ENCODE data around the gene AP2B1. TPM values are rescaled to one million over a fixed set of nuclear protein-coding genes. Genes with fewer than 3 reads are reported as not detected.

Gene AP2B1
- polyA plus RNA-seq, 1 donor (not counting 4 experiments of a cell fraction or from before 2014, with no cell fraction given): 189 TPM

- no peaks in the 10 kb centered on the region for H4K20me1 ChIP-seq (ENCODE audit: control insufficient read depth, extremely low read depth, insufficient read depth, low read length)
- dilution Hi-C loops (cut with MboI; ENCODE audit: extremely low pct_ligation_motif_present, low sequenced_read_pairs): no loop called here
These were observed 40.6 kb upstream of the AP2B1 start for GRCh38 chr17:35546487-35546886.

GRCh38 chr17:35548208-35548810, 38.8 kb upstream of the AP2B1 start:
- Histone ChIP-seq H2AFZ (ENCODE audit: control insufficient read depth, low read length) (no peak overlapping the region), H3K79me2 (ENCODE audit: control insufficient read depth, insufficient read depth, low read length) (no peaks in the 10 kb centered on the region), H3K4me2 (ENCODE audit: control insufficient read depth, extremely low read depth, insufficient read depth, low read depth, low read length) (no peak overlapping the region), H3K9ac (ENCODE audit: control insufficient read depth, extremely low read depth, insufficient read depth, low read length) (no peak overlapping the region), H3K27ac (ENCODE audit: control insufficient read depth, insufficient read depth, low read length) (no peak overlapping the region), H3K9me3 (ENCODE audit: control insufficient read depth, low read depth, low read length) (no peaks in the 10 kb centered on the region), H4K20me1 (ENCODE audit: control insufficient read depth, extremely low read depth, insufficient read depth, low read length) (no peaks in the 10 kb centered on the region), H3K4me3 (ENCODE audit: control insufficient read depth in 2 of 3, extremely low read depth in 1 of 3, insufficient read depth in 2 of 3, low read depth in 1 of 3, low read length in 3 of 3) (no peak overlapping the region), H3K36me3 (ENCODE audit: control insufficient read depth in 2 of 2, extremely low read depth in 1 of 2, insufficient read depth in 2 of 2, low read length in 2 of 2) (no peaks in the 10 kb centered on the region), H3K9me1 (ENCODE audit: control insufficient read depth, extremely low read depth, insufficient read depth, low read length) (no peaks in the 10 kb centered on the region), H3K27me3 (ENCODE audit: control insufficient read depth, extremely low read depth, insufficient read depth, low read length) (peaks cover 4% of the 10 kb centered on the region), H3K4me1 (ENCODE audit: control insufficient read depth, extremely low read depth, insufficient read depth, low read length) (no peaks in the 10 kb centered on the region)
- FAIRE-seq (no peak), DNase-seq (ENCODE audit: low read depth, low spot score) (no peak)
- TF ChIP-seq CTCF (optimal IDR thresholded peaks at IDR 0.05 in 1 of 3, IDR thresholded peaks at IDR 0.05 in 1 of 3, conservative IDR thresholded peaks at IDR 0.05 in 1 of 3; ENCODE audit: extremely low read depth in 1 of 3, insufficient read depth in 2 of 3, low read length in 3 of 3): no peak
- dilution Hi-C loops (cut with MboI; ENCODE audit: extremely low pct_ligation_motif_present, low sequenced_read_pairs): no loop called here

More at GRCh38 chr17:35546487-35546886, 40.6 kb upstream of the AP2B1 start:
- FAIRE-seq (no peak), DNase-seq (ENCODE audit: low read depth, low spot score) (no peak)
- Histone ChIP-seq H3K9me1 (ENCODE audit: control insufficient read depth, extremely low read depth, insufficient read depth, low read length) (no peaks in the 10 kb centered on the region), H3K27ac (ENCODE audit: control insufficient read depth, insufficient read depth, low read length) (no peak overlapping the region), H3K4me1 (ENCODE audit: control insufficient read depth, extremely low read depth, insufficient read depth, low read length) (no peaks in the 10 kb centered on the region), H2AFZ (ENCODE audit: control insufficient read depth, low read length) (no peak overlapping the region), H3K4me3 (ENCODE audit: control insufficient read depth in 2 of 3, extremely low read depth in 1 of 3, insufficient read depth in 2 of 3, low read depth in 1 of 3, low read length in 3 of 3) (no peak overlapping the region), H3K36me3 (ENCODE audit: control insufficient read depth in 2 of 2, extremely low read depth in 1 of 2, insufficient read depth in 2 of 2, low read length in 2 of 2) (no peaks in the 10 kb centered on the region), H3K9ac (ENCODE audit: control insufficient read depth, extremely low read depth, insufficient read depth, low read length) (no peak overlapping the region), H3K27me3 (ENCODE audit: control insufficient read depth, extremely low read depth, insufficient read depth, low read length) (no peaks in the 10 kb centered on the region), H3K9me3 (ENCODE audit: control insufficient read depth, low read depth, low read length) (no peaks in the 10 kb centered on the region), H3K4me2 (ENCODE audit: control insufficient read depth, extremely low read depth, insufficient read depth, low read depth, low read length) (no peak overlapping the region), H3K79me2 (ENCODE audit: control insufficient read depth, insufficient read depth, low read length) (no peaks in the 10 kb centered on the region)
- TF ChIP-seq EZH2 (IDR thresholded peaks at IDR 0.05; ENCODE audit: low read length) (no peak), CTCF (optimal IDR thresholded peaks at IDR 0.05 in 1 of 3, IDR thresholded peaks at IDR 0.05 in 1 of 3, conservative IDR thresholded peaks at IDR 0.05 in 1 of 3; ENCODE audit: extremely low read depth in 1 of 3, insufficient read depth in 2 of 3, low read length in 3 of 3) (no peak)
